ENCODE results near the gene STK26.

- TF ChIP-seq POLR2AphosphoS5 (IDR thresholded peaks at IDR 0.05; ENCODE audit: low read depth) (no peak), CTCF (conservative IDR thresholded peaks at IDR 0.05; ENCODE audit: low read depth in 2 of 2) (no peak), EZH2 (IDR thresholded peaks at IDR 0.05; ENCODE audit: low read depth, unreplicated experiment) (no peak), EZH2phosphoT487 (IDR thresholded peaks at IDR 0.05; ENCODE audit: unreplicated experiment) (no peak), ETS1 (IDR thresholded peaks at IDR 0.05) (no peak), STAT1 (IDR thresholded peaks at IDR 0.05; ENCODE audit: unreplicated experiment) (no peak), REST (IDR thresholded peaks at IDR 0.05; ENCODE audit: unreplicated experiment) (no peak), CREB1 (CRISPR knock-in tag; IDR thresholded peaks at IDR 0.05; ENCODE audit: low read depth) (no peak), JUNB (IDR thresholded peaks at IDR 0.05; ENCODE audit: unreplicated experiment) (no peak)
Observed at GRCh38 chrX:132085786-132086185, 62.7 kb downstream of the STK26 start.

All from GM23338 (cell line).